Activated CD4-positive, alpha-beta memory T cell treated with anti-CD3 and anti-CD28 coated beads, Interleukin-2, amount 10 ng/mL, durations not matched to agents 7 days and 5 days (primary cell): Measurements from ENCODE around the gene DLGAP3. TPM values are rescaled to one million over a fixed set of nuclear protein-coding genes. Genes with fewer than 3 reads are reported as not detected.
"Not testable (repeated sequence)": the region's sequence is repeated elsewhere in the genome, so short reads cannot be mapped to it uniquely, and the experiment has no call there.

Source experiments
- CTCF ChIA-PET: fragments of 350-600 bp; sonication (Branson Sonifier 250); formaldehyde crosslinking; loops from one replicate; lab custom pipeline; 2021; ENCODE audit warnings: antibody characterized with exemption, inconsistent platforms; lab: Charles Lee
- POLR2A ChIA-PET: fragments of 350-600 bp; sonication (Branson Sonifier 250); formaldehyde crosslinking; loops from one replicate; lab custom pipeline; 2021; ENCODE audit warnings: antibody characterized with exemption; lab: Charles Lee
- DNase-seq: peaks from one replicate; pipeline ENCODE4 v3.0.0-alpha.2; 2020
- H3K27ac Mint-ChIP-seq: one replicate; pipeline ENCODE4 v1.8.0; 2021; ENCODE audit warnings: mild to moderate bottlenecking, mixed read lengths
- H3K27me3 Mint-ChIP-seq: one replicate; pipeline ENCODE4 v1.8.0; 2021; ENCODE audit warnings: mixed read lengths
- H3K36me3 Mint-ChIP-seq: one replicate; pipeline ENCODE4 v1.8.0; 2021; ENCODE audit warnings: low read depth, mixed read lengths
- H3K4me1 Mint-ChIP-seq: one replicate; pipeline ENCODE4 v1.8.0; 2021; ENCODE audit warnings: mixed read lengths
- H3K4me3 Mint-ChIP-seq: one replicate; pipeline ENCODE4 v1.8.0; 2021; ENCODE audit warnings: mild to moderate bottlenecking, mixed read lengths
- H3K9me3 Mint-ChIP-seq: one replicate; pipeline ENCODE4 v1.8.0; 2021; ENCODE audit warnings: mixed read lengths
- total RNA-seq, 2 experiments: library from RNA; stranded (reverse); gene quantifications; one replicate each; pipeline ENCODE4 v1.2.3, GENCODE V29; 2021

Gene DLGAP3
- total RNA-seq, 2 experiments from 2014 or later = 0.55 to 0.88 TPM

- no peak for DNase-seq
- no peaks in the 10 kb centered on the region for H3K9me3 Mint-ChIP-seq
- no peak overlapping the region for H3K27ac Mint-ChIP-seq
- H3K27me3 Mint-ChIP-seq = no peaks in the 10 kb centered on the region
- no peaks in the 10 kb centered on the region for H3K36me3 Mint-ChIP-seq
- ChIA-PET POLR2A (no interaction called here), CTCF (interaction anchor here (2.2 kb wide), 1 partner anchor 21 kb away, joined by 4 read pairs; no protein-coding TSS in a partner anchor)
- no peaks in the 10 kb centered on the region for H3K4me1 Mint-ChIP-seq
- no peak overlapping the region for H3K4me3 Mint-ChIP-seq
These were observed 97.7 kb downstream of the DLGAP3 start for GRCh38 chr1:34831721-34832246.

GRCh38 chr1:34829250-34829649, 100.2 kb downstream of the DLGAP3 start:
- DNase-seq = no peak
- H3K4me3 Mint-ChIP-seq = no peak overlapping the region
- H3K27me3 Mint-ChIP-seq = no peaks in the 10 kb centered on the region
- no peaks in the 10 kb centered on the region for H3K36me3 Mint-ChIP-seq
- H3K9me3 Mint-ChIP-seq = no peaks in the 10 kb centered on the region
- CTCF ChIA-PET = no interaction called here
- POLR2A ChIA-PET = no interaction called here
- no peak overlapping the region for H3K27ac Mint-ChIP-seq
- H3K4me1 Mint-ChIP-seq = no peaks in the 10 kb centered on the region

GRCh38 chr1:34828611-34829010, 100.8 kb downstream of the DLGAP3 start:
- H3K4me1 Mint-ChIP-seq = no peaks in the 10 kb centered on the region
- CTCF ChIA-PET = no interaction called here

DNA sequence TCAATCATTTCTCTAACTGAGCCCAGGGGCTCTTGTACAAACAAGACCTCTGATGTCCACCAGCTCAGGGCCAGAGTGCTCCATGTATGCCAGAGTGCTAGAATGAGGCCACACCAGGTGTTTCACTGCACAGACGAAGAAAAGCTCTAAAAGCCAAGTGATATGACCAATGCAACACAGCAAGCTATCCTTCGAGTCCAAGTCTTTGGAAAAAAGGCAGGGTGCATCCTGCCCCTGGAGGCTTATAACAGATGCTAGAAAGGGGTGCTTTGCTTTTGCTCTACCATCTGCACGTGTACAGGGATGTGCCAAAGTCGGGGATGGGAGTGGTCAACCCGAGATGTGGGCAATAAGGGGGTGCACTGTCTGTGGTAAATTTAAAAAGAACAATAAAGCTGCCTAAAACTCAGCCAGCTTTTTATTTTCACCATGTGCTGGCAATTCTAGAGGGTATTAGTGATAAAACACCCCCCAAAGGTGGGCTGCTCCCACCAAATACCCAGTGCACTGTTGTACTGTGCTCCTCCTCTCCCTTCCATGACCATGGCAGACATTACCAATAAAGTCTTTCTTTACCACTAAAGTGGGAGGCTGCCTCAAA, 102.0 kb downstream of the DLGAP3 start:
- DNase-seq = no peak
- Mint-ChIP-seq H3K27me3 (no peaks in the 10 kb centered on the region), H3K4me3 (no peak overlapping the region), H3K36me3 (no peaks in the 10 kb centered on the region), H3K4me1 (no peaks in the 10 kb centered on the region), H3K27ac (no peak overlapping the region), H3K9me3 (no peaks in the 10 kb centered on the region)
- ChIA-PET POLR2A (no interaction called here), CTCF (no interaction called here)

More at GRCh38 chr1:34828611-34829010, 100.8 kb downstream of the DLGAP3 start:
- Mint-ChIP-seq H3K4me3 (no peak overlapping the region), H3K27me3 (no peaks in the 10 kb centered on the region), H3K36me3 (no peaks in the 10 kb centered on the region), H3K9me3 (no peaks in the 10 kb centered on the region), H3K27ac (no peak overlapping the region)
- no peak for DNase-seq
- POLR2A ChIA-PET = no interaction called here

DNA sequence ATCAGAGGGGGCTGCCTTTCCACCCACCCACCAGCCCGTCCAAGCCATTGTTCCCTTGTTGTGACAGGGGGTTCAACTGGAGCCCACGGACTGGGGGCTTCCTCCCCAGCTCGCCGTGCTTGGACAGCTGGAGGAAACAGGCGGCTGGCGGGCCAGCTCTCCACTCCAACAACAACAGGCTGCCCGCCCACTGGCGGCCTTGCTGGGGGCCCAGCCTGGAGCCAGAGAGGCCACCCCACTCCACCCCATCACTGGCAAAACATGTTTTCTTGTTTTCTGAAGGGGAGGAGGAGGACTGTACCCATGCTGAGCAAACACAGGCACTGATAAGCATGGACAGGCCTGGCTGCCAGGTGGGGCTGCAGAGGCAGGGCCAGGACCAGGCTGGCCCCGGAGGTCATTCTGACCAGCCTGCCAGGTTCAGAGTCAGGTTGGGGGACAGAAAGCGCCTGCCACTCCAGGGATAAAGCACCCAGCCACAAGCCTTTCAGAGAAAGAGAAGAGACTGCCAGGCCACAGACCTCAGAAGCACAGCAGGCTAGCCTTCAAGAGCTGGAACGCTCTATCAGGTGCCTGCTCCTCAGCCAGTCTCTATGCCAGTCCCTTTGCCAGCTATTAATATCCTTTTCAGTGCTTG, 103.9 kb downstream of the DLGAP3 start:
- POLR2A ChIA-PET = no interaction called here
- Mint-ChIP-seq H3K9me3 (no peaks in the 10 kb centered on the region), H3K27me3 (no peaks in the 10 kb centered on the region), H3K36me3 (no peaks in the 10 kb centered on the region), H3K27ac (no peak overlapping the region), H3K4me1 (no peaks in the 10 kb centered on the region), H3K4me3 (no peak overlapping the region)
- CTCF ChIA-PET = interaction anchor here (0.9 to 1.0 kb wide), 2 partner anchors 23 to 27 kb away, joined by 3 read pairs; no protein-coding TSS in a partner anchor
- no peak for DNase-seq

DNA sequence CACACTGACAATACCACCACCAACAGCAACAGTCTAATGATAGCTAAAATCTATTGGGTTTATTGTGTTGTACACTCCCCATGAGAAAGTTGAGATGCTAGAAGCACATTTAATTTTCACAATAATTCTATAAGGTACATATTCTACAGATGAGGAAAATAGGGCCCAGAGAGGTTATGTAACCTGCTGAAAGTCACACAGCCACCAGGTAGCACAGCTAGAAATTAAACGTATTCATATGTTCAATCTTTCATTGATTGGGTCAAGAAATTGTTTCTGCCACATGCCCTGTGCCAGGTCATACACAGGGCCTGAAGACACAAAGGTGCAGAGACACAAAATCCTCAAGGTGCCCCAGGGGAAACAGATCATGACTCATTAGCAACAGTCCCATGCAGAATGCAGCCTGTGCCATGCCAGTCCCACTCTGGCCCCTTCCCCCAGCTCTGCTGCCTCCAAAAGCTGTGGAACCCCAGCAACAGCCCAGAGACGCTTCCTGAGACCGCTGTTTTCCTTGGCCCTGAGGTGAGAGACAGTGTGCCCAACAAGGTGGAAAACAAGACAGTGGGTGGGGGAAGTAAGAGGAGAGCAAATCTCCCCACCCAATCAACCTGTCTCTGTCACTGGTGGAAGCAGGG, 104.5 kb downstream of the DLGAP3 start:
- ChIA-PET POLR2A (no interaction called here), CTCF (no interaction called here)
- Mint-ChIP-seq H3K27me3 (no peaks in the 10 kb centered on the region), H3K4me3 (no peak overlapping the region), H3K9me3 (no peaks in the 10 kb centered on the region), H3K27ac (no peak overlapping the region), H3K4me1 (no peaks in the 10 kb centered on the region), H3K36me3 (no peaks in the 10 kb centered on the region)
- no peak for DNase-seq

- H3K4me3 Mint-ChIP-seq = no peak overlapping the region
These were observed 107.2 kb downstream of the DLGAP3 start for GRCh38 chr1:34822202-34822601.

DNA sequence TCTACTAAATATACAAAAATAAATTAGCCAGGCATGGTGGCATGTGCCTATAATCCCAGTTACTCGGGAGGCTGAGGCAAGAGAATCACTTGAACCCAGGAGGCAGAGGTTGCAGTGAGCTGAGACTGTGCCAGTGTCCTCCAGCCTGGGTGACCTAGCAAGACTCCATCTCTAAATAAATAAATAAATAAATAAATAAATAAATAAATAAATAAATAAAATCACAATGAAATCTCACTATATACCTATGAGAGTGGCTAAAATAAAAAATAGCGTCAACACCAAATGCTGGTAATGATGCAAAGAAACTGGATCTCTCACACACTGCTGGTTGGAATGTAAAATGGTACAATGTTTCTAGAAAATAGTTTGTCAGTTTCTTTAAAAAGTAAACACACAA, 110.6 kb downstream of the DLGAP3 start:
- H3K9me3 Mint-ChIP-seq, H3K4me1 Mint-ChIP-seq, H3K27me3 Mint-ChIP-seq, H3K27ac Mint-ChIP-seq, H3K4me3 Mint-ChIP-seq, POLR2A ChIA-PET, H3K36me3 Mint-ChIP-seq, DNase-seq: not testable (repeated sequence)
- CTCF ChIA-PET = interaction anchor here (1.2 kb wide), 1 partner anchor 34 kb away, joined by 6 read pairs; no protein-coding TSS in a partner anchor

More at GRCh38 chr1:34822202-34822601, 107.2 kb downstream of the DLGAP3 start:
- no peaks in the 10 kb centered on the region for H3K27me3 Mint-ChIP-seq
- H3K4me1 Mint-ChIP-seq = no peaks in the 10 kb centered on the region
- no peaks in the 10 kb centered on the region for H3K9me3 Mint-ChIP-seq
- H3K36me3 Mint-ChIP-seq = no peaks in the 10 kb centered on the region
- H3K27ac Mint-ChIP-seq = no peak overlapping the region
- ChIA-PET CTCF (no interaction called here), POLR2A (no interaction called here)
- DNase-seq = no peak

DNA sequence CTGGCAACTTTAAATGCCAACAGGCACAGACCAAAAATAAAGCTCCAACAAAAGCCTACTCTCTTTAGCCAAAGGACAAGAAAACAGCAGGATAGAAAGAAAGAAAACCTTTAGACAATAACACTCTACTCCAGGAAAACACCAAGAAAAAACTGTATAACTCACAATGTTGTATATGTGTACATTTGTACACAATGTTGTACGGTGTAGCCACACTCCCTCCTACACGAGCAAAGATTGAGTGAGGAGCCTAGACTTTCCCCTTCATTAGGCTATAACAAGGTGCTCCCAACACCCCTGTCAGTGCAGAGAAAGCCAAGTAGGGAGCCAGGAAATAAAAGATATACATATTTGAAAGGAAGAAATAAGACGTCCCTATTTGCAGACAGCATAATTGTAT, 112.7 kb downstream of the DLGAP3 start:
- Mint-ChIP-seq H3K9me3 (no peaks in the 10 kb centered on the region), H3K27ac (no peak overlapping the region), H3K4me1 (no peaks in the 10 kb centered on the region), H3K36me3 (no peaks in the 10 kb centered on the region), H3K27me3 (peaks cover 4% of the 10 kb centered on the region), H3K4me3 (no peak overlapping the region)
- no peak for DNase-seq
- ChIA-PET POLR2A (no interaction called here), CTCF (interaction anchor here (0.7 kb wide), 1 partner anchor 31 kb away, joined by 3 read pairs; no protein-coding TSS in a partner anchor)

GRCh38 chr1:34816332-34816731, 113.1 kb downstream of the DLGAP3 start:
- Mint-ChIP-seq H3K27ac (no peak overlapping the region), H3K27me3 (peaks cover 4% of the 10 kb centered on the region), H3K9me3 (no peaks in the 10 kb centered on the region), H3K4me3 (no peak overlapping the region), H3K36me3 (no peaks in the 10 kb centered on the region), H3K4me1 (no peaks in the 10 kb centered on the region)
- POLR2A ChIA-PET = no interaction called here
- DNase-seq = no peak
- CTCF ChIA-PET = interaction anchor here (0.5 to 0.7 kb wide), 2 partner anchors 30 to 256 kb away, joined by 3 read pairs; no protein-coding TSS in a partner anchor

Other genes with a start within 250 kb of the DLGAP3 start
- not detected for gene GJB5, start 174.6 kb downstream of the DLGAP3 start, total RNA-seq
- not detected for gene GJB4, start 169.9 kb downstream of the DLGAP3 start, total RNA-seq
- not detected for gene GJB3, start 148.4 kb downstream of the DLGAP3 start, total RNA-seq
- not detected for gene GJA4, start 136.7 kb downstream of the DLGAP3 start, total RNA-seq
- gene SMIM12, start 69.9 kb downstream of the DLGAP3 start, total RNA-seq = 10 to 100 TPM; 45.9 to 48.5 TPM
- 10 to 100 TPM; 38.7 to 42.4 TPM for gene TMEM35B, start 55.7 kb upstream of the DLGAP3 start, total RNA-seq
- gene ZMYM6, start 102.3 kb upstream of the DLGAP3 start, total RNA-seq = 10 to 100 TPM; 20.3 to 22.5 TPM
- gene ZMYM1, start 149.7 kb upstream of the DLGAP3 start, total RNA-seq = 10 to 100 TPM in 1 of 2 experiments, 1 to 10 TPM in 1; 9.7 to 11.7 TPM